WTC11 (cell line): ENCODE results near the gene ACBD7. TPM values are rescaled to one million over a fixed set of nuclear protein-coding genes. Genes with fewer than 3 reads are reported as not detected.

ENCODE experiments used
- ATAC-seq: fragments of 200-7000 bp; cut with Tn5 transposase; 2 replicates; pipeline ENCODE4 v1.10.0; 2021; ENCODE audit warnings: mild to moderate bottlenecking, moderate library complexity
- CTCF ChIA-PET: fragments of 300-600 bp; sonication (Branson Sonifier 250); formaldehyde crosslinking; loops from one replicate; lab custom pipeline; 2021; ENCODE audit warnings: antibody characterized with exemption; lab: Charles Lee
- POLR2A ChIA-PET: fragments of 350-600 bp; sonication (Branson Sonifier 250); formaldehyde crosslinking; loops from one replicate; lab custom pipeline; 2021; ENCODE audit warnings: antibody characterized with exemption; lab: Charles Lee
- DNase-seq: peaks from one replicate; pipeline ENCODE4 v3.0.0; 2021; ENCODE audit warnings: low spot score
- H3K27ac Mint-ChIP-seq: 2 replicates; pipeline ENCODE4 v1.8.0; 2021; ENCODE audit warnings: mixed read lengths
- H3K27me3 Mint-ChIP-seq: 2 replicates; pipeline ENCODE4 v1.8.0; 2021; ENCODE audit warnings: low read depth, mild to moderate bottlenecking, moderate library complexity, mixed read lengths
- H3K36me3 Mint-ChIP-seq: 2 replicates; pipeline ENCODE4 v1.8.0; 2021; ENCODE audit warnings: mixed read lengths
- H3K4me1 Mint-ChIP-seq: 2 replicates; pipeline ENCODE4 v1.8.0; 2022; ENCODE audit warnings: mixed read lengths
- H3K4me3 Mint-ChIP-seq: 2 replicates; pipeline ENCODE4 v1.8.0; 2021; ENCODE audit warnings: mild to moderate bottlenecking, moderate library complexity, mixed read lengths
- H3K9me3 Mint-ChIP-seq: 2 replicates; pipeline ENCODE4 v1.8.0; 2021; ENCODE audit warnings: mixed read lengths
- CREM ChIP-seq: sonication (generic); formaldehyde crosslinking; IDR thresholded peaks from 2 replicates; pipeline ENCODE4 v1.8.1; 2022; ENCODE audit warnings: mild to moderate bottlenecking, missing genetic modification reagents, moderate library complexity
- ESRRA ChIP-seq: sonication (generic); formaldehyde crosslinking; IDR thresholded peaks from 2 replicates; pipeline ENCODE4 v1.8.1; 2022; ENCODE audit warnings: mild to moderate bottlenecking, missing genetic modification reagents, borderline replicate concordance
- ETV6 ChIP-seq: sonication (generic); formaldehyde crosslinking; IDR thresholded peaks from 2 replicates; pipeline ENCODE4 v1.8.1; 2022; ENCODE audit warnings: mild to moderate bottlenecking, missing genetic modification reagents
- FOXJ3 ChIP-seq: sonication (generic); formaldehyde crosslinking; IDR thresholded peaks from 2 replicates; pipeline ENCODE4 v1.9.0; 2021; ENCODE audit warnings: missing genetic modification reagents, mild to moderate bottlenecking, borderline replicate concordance
- FOXK1 ChIP-seq: sonication (generic); formaldehyde crosslinking; IDR thresholded peaks from 2 replicates; pipeline ENCODE4 v1.8.0; 2022; ENCODE audit warnings: mild to moderate bottlenecking, moderate library complexity, missing genetic modification reagents
- FOXP1 ChIP-seq: sonication (generic); formaldehyde crosslinking; IDR thresholded peaks from 2 replicates; pipeline ENCODE4 v1.8.0; 2022; ENCODE audit warnings: missing genetic modification reagents, mild to moderate bottlenecking, moderate library complexity, borderline replicate concordance
- GABPB1 ChIP-seq: sonication (generic); formaldehyde crosslinking; IDR thresholded peaks from 2 replicates; pipeline ENCODE4 v1.8.1; 2023; ENCODE audit warnings: mild to moderate bottlenecking, missing genetic modification reagents
- HMGA2 ChIP-seq: fragments of 250-450 bp; sonication (Bioruptor Pico); IDR thresholded peaks from 2 replicates; pipeline ENCODE4 v1.4.0; 2021; ENCODE audit warnings: mild to moderate bottlenecking, moderate library complexity
- NFATC4 ChIP-seq: fragments of 250-450 bp; sonication (Bioruptor Pico); IDR thresholded peaks from 2 replicates; pipeline ENCODE4 v1.9.0; 2021; ENCODE audit warnings: mild to moderate bottlenecking
- NFYB ChIP-seq: sonication (generic); formaldehyde crosslinking; conservative IDR thresholded peaks from 2 replicates; pipeline ENCODE4 v1.8.0; 2022; ENCODE audit warnings: low read depth, missing genetic modification reagents
- NR2C2 ChIP-seq: sonication (generic); formaldehyde crosslinking; IDR thresholded peaks from 2 replicates; pipeline ENCODE4 v1.8.0; 2022; ENCODE audit warnings: mild to moderate bottlenecking, missing genetic modification reagents
- PRRX2 ChIP-seq: fragments of 250-450 bp; sonication (Bioruptor Pico); IDR thresholded peaks from 2 replicates; pipeline ENCODE4 v1.8.0; 2021; ENCODE audit warnings: mild to moderate bottlenecking
- TEAD1 ChIP-seq: sonication (generic); formaldehyde crosslinking; IDR thresholded peaks from 2 replicates; pipeline ENCODE4 v1.8.0; 2022; ENCODE audit warnings: mild to moderate bottlenecking, missing genetic modification reagents
- TP53 ChIP-seq: sonication (generic); formaldehyde crosslinking; IDR thresholded peaks from 2 replicates; pipeline ENCODE4 v1.8.1; 2023; ENCODE audit warnings: mild to moderate bottlenecking, missing genetic modification reagents
- ZBTB21 ChIP-seq: sonication (generic); formaldehyde crosslinking; IDR thresholded peaks from 2 replicates; pipeline ENCODE4 v1.8.1; 2023; ENCODE audit warnings: mild to moderate bottlenecking, missing genetic modification reagents, borderline replicate concordance
- ZNF671 ChIP-seq: fragments of 250-450 bp; sonication (Bioruptor Pico); IDR thresholded peaks from 2 replicates; pipeline ENCODE4 v1.8.0; 2021; ENCODE audit warnings: mild to moderate bottlenecking
- total RNA-seq: library from RNA; stranded (reverse); gene quantifications from 3 replicates; pipeline ENCODE4 v1.2.3, GENCODE V29; 2021
- TF ChIP-seq, protein P1 (sequence below): sonication (generic); formaldehyde crosslinking; IDR thresholded peaks from 2 replicates; pipeline ENCODE4 v1.8.1; 2023; ENCODE audit warnings: mild to moderate bottlenecking, missing genetic modification reagents, borderline replicate concordance
- TF ChIP-seq, protein P2 (sequence below): sonication (generic); formaldehyde crosslinking; IDR thresholded peaks from 2 replicates; pipeline ENCODE4 v1.8.0; 2023; ENCODE audit warnings: mild to moderate bottlenecking, missing genetic modification reagents
- TF ChIP-seq, protein P3 (sequence below): fragments of 200-600 bp; IDR thresholded peaks from 2 replicates; pipeline ENCODE4 v1.8.0; 2022; ENCODE audit warnings: antibody characterized with exemption
- TF ChIP-seq, protein P4 (sequence below): sonication (generic); formaldehyde crosslinking; IDR thresholded peaks from 2 replicates; pipeline ENCODE4 v1.8.0; 2022; ENCODE audit warnings: mild to moderate bottlenecking, missing genetic modification reagents
- TF ChIP-seq, protein P5 (sequence below): fragments of 250-450 bp; sonication (Bioruptor Pico); IDR thresholded peaks from 2 replicates; pipeline ENCODE4 v1.9.0; 2021; ENCODE audit warnings: mild to moderate bottlenecking
- TF ChIP-seq, protein P6 (sequence below): sonication (generic); formaldehyde crosslinking; conservative IDR thresholded peaks from 2 replicates; pipeline ENCODE4 v1.8.1; 2022; ENCODE audit warnings: mild to moderate bottlenecking, missing genetic modification reagents

The ACBD7 gene
- total RNA-seq, 1 experiment from 2014 or later, result 10.0 TPM

DNA sequence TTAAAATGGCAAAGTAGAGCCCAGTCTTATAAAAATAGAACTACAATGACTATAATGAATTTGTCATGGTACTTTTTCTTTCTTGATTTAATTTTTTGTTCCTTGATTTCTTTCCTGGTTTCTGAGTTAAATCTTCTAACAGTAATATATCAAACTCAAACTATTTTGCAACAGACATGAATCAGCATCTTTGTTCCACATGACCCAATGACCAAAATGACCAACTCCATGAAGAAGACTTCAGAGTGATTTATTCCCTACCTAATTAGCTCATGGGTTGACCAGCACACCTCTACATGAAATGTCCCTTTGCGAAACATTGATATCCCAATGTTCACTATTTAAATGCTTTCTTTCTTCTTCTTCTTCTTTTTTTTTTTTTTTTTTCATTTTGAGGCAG lies 49.1 kb upstream of the ACBD7 start (continued):
- TF ChIP-seq, protein P1, sequence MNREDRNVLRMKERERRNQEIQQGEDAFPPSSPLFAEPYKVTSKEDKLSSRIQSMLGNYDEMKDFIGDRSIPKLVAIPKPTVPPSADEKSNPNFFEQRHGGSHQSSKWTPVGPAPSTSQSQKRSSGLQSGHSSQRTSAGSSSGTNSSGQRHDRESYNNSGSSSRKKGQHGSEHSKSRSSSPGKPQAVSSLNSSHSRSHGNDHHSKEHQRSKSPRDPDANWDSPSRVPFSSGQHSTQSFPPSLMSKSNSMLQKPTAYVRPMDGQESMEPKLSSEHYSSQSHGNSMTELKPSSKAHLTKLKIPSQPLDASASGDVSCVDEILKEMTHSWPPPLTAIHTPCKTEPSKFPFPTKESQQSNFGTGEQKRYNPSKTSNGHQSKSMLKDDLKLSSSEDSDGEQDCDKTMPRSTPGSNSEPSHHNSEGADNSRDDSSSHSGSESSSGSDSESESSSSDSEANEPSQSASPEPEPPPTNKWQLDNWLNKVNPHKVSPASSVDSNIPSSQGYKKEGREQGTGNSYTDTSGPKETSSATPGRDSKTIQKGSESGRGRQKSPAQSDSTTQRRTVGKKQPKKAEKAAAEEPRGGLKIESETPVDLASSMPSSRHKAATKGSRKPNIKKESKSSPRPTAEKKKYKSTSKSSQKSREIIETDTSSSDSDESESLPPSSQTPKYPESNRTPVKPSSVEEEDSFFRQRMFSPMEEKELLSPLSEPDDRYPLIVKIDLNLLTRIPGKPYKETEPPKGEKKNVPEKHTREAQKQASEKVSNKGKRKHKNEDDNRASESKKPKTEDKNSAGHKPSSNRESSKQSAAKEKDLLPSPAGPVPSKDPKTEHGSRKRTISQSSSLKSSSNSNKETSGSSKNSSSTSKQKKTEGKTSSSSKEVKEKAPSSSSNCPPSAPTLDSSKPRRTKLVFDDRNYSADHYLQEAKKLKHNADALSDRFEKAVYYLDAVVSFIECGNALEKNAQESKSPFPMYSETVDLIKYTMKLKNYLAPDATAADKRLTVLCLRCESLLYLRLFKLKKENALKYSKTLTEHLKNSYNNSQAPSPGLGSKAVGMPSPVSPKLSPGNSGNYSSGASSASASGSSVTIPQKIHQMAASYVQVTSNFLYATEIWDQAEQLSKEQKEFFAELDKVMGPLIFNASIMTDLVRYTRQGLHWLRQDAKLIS (CRISPR knock-in tag), result no peak
- TF ChIP-seq NFYB (CRISPR knock-in tag) (no peak), ZNF671 (CRISPR knock-in tag) (no peak), ETV6 (CRISPR knock-in tag) (no peak), FOXJ3 (CRISPR knock-in tag) (no peak), NR2C2 (CRISPR knock-in tag) (no peak), FOXP1 (CRISPR knock-in tag) (no peak), ESRRA (no peak), PRRX2 (CRISPR knock-in tag) (no peak)
- TF ChIP-seq, protein P2, sequence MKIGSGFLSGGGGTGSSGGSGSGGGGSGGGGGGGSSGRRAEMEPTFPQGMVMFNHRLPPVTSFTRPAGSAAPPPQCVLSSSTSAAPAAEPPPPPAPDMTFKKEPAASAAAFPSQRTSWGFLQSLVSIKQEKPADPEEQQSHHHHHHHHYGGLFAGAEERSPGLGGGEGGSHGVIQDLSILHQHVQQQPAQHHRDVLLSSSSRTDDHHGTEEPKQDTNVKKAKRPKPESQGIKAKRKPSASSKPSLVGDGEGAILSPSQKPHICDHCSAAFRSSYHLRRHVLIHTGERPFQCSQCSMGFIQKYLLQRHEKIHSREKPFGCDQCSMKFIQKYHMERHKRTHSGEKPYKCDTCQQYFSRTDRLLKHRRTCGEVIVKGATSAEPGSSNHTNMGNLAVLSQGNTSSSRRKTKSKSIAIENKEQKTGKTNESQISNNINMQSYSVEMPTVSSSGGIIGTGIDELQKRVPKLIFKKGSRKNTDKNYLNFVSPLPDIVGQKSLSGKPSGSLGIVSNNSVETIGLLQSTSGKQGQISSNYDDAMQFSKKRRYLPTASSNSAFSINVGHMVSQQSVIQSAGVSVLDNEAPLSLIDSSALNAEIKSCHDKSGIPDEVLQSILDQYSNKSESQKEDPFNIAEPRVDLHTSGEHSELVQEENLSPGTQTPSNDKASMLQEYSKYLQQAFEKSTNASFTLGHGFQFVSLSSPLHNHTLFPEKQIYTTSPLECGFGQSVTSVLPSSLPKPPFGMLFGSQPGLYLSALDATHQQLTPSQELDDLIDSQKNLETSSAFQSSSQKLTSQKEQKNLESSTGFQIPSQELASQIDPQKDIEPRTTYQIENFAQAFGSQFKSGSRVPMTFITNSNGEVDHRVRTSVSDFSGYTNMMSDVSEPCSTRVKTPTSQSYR (CRISPR knock-in tag), result no peak
- TF ChIP-seq, protein P3, sequence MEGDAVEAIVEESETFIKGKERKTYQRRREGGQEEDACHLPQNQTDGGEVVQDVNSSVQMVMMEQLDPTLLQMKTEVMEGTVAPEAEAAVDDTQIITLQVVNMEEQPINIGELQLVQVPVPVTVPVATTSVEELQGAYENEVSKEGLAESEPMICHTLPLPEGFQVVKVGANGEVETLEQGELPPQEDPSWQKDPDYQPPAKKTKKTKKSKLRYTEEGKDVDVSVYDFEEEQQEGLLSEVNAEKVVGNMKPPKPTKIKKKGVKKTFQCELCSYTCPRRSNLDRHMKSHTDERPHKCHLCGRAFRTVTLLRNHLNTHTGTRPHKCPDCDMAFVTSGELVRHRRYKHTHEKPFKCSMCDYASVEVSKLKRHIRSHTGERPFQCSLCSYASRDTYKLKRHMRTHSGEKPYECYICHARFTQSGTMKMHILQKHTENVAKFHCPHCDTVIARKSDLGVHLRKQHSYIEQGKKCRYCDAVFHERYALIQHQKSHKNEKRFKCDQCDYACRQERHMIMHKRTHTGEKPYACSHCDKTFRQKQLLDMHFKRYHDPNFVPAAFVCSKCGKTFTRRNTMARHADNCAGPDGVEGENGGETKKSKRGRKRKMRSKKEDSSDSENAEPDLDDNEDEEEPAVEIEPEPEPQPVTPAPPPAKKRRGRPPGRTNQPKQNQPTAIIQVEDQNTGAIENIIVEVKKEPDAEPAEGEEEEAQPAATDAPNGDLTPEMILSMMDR, result no peak

DNA sequence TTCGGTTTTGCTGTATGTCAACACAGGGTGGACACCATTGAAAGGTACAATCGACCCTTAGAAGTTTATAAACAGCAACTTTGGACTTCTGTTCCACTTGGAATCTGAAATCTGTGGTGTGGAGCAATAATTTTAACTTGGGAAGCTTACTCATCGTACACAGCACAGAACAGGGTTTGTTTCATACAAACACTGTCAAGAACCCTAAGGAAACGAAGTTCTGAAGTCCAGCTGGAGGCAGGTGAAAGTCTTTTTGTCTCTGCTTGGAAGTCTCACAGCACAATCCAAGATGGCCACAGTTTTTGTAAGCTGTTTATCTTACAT lies 48.4 kb upstream of the ACBD7 start:
- ATAC-seq (no peak), DNase-seq (no peak)
- TF ChIP-seq ZNF671 (CRISPR knock-in tag), result no peak
- TF ChIP-seq, protein P4, sequence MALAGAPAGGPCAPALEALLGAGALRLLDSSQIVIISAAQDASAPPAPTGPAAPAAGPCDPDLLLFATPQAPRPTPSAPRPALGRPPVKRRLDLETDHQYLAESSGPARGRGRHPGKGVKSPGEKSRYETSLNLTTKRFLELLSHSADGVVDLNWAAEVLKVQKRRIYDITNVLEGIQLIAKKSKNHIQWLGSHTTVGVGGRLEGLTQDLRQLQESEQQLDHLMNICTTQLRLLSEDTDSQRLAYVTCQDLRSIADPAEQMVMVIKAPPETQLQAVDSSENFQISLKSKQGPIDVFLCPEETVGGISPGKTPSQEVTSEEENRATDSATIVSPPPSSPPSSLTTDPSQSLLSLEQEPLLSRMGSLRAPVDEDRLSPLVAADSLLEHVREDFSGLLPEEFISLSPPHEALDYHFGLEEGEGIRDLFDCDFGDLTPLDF, result no peak
- TF ChIP-seq ETV6 (CRISPR knock-in tag), result no peak
- no peak for TF ChIP-seq FOXK1 (CRISPR knock-in tag)
- no peak for TF ChIP-seq HMGA2 (CRISPR knock-in tag)
- TF ChIP-seq, protein P5, sequence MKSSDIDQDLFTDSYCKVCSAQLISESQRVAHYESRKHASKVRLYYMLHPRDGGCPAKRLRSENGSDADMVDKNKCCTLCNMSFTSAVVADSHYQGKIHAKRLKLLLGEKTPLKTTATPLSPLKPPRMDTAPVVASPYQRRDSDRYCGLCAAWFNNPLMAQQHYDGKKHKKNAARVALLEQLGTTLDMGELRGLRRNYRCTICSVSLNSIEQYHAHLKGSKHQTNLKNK (CRISPR knock-in tag), result no peak
- TF ChIP-seq GABPB1 (CRISPR knock-in tag), result no peak
- TF ChIP-seq CREM (CRISPR knock-in tag), result no peak
- no peak for TF ChIP-seq TEAD1
- no peak for TF ChIP-seq NFATC4 (CRISPR knock-in tag)
- no peak for TF ChIP-seq ZBTB21
- TF ChIP-seq, protein P6, sequence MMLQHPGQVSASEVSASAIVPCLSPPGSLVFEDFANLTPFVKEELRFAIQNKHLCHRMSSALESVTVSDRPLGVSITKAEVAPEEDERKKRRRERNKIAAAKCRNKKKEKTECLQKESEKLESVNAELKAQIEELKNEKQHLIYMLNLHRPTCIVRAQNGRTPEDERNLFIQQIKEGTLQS, result no peak
- no peak for TF ChIP-seq TP53 (CRISPR knock-in tag)
- peaks cover 16% of the 10 kb centered on the region for H3K36me3 Mint-ChIP-seq
- ChIA-PET POLR2A (no interaction called here), CTCF (no interaction called here)
- no peaks in the 10 kb centered on the region for H3K9me3 Mint-ChIP-seq
- no peak overlapping the region for H3K4me3 Mint-ChIP-seq
- H3K27ac Mint-ChIP-seq, result no peak overlapping the region
- H3K4me1 Mint-ChIP-seq, result peaks cover 11% of the 10 kb centered on the region
- no peaks in the 10 kb centered on the region for H3K27me3 Mint-ChIP-seq
